Measurements from ENCODE around the gene SCN4A.
"Not testable (repeated sequence)": the region's sequence is repeated elsewhere in the genome, so short reads cannot be mapped to it uniquely, and the experiment has no call there.

Gene SCN4A

DNA sequence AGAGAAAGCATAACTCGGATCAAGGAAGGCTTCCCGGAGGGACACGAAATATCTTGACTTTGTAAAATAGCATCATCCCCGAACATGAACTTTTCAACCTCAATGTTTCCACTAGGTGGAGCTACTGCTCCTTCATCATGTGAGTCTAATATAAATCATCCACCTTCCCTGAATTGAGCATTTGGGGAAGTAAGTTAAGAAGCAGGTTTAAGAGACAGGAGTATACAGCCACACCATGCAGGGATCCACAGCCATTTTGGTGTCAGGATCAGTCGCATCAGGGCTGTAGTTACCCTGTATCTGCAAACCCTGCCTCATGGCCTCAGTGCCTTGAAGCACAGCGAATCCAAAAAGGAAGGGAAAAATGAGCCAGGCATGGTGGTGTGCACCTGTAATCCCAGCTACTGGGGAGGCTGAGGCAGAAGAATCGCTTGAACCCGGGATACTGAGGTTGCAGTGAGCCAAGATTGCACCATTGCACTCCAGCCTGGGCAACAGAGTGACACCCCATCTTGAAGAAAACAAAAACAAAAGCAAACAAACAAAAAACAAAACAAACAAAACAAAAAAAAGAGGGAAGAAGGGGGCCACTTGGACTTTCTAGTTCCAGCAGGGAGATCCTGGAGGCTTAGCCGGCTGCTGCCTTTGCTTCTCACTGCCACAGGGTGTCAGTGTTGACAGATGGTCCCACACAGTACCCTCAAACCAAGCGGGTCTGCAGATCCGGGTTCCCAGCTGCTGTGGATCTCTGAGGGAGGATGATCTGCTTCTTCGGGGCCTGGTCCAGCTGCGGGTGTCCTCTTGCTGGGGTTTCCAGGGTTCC, 83.5 kb downstream of the SCN4A start:
- not testable (repeated sequence) for DNase-seq (ENCODE audit: low spot score in 2 of 2); H3K36me3 Mint-ChIP-seq; H3K4me3 Mint-ChIP-seq; H3K27ac Mint-ChIP-seq; H3K9me3 Mint-ChIP-seq
- H3K4me1 Mint-ChIP-seq = peaks cover 11% of the 10 kb centered on the region
- peak; percentile 72 for ATAC-seq

Measured in stimulated activated effector memory CD8-positive, alpha-beta T cell treated with anti-CD3 and anti-CD28 coated beads, Interleukin-12 subunit alpha, Interleukin-12 subunit beta, amount 100 ng/mL, for 72 hours (primary cell).